C4-2B (cell line): ENCODE results near the gene SLC2A9.

Source experiments
- CTCF ChIP-seq: fragments of 450-650 bp; conservative IDR thresholded peaks from 2 replicates; pipeline ENCODE4 v1.5.1; 2017; ENCODE audit warnings: mild to moderate bottlenecking
- ZFX ChIP-seq: fragments of 450-650 bp; IDR thresholded peaks from 2 replicates; pipeline ENCODE4 v1.6.1; 2017

GRCh38 chr4:9936129-9936644, 85.1 kb downstream of the SLC2A9 start:
- no peak for TF ChIP-seq CTCF
- TF ChIP-seq ZFX = no peak
